GM18526 (cell line): Measurements from ENCODE around the gene RGS4.

Experiments used
- POLR2A ChIP-seq: IDR thresholded peaks from 3 replicates; pipeline ENCODE4 v1.6.1; 2011; ENCODE audit not compliant: insufficient read length; ENCODE audit errors: extremely low read depth

RGS4 gene

DNA sequence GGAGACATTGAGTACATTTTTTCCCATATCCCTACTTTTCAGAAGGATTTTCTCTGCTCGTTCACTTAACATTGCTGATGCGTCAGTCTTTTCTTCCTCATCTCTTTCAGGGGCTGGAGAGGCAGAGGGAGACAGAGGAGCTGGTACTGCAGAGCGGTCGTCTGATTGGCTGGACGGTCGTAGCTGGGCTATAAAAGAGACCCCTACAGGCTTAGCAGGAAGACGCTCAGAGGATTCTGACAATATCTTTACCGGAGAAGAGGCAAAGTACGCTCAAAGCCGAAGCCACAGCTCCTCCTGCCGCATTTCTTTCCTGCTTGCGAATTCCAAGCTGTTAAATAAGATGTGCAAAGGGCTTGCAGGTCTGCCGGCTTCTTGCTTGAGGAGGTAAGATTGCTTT is at the start of gene RGS4:
RGS4 (plus strand) TSS at position 220 of the 400 bp plus-strand sequence; CDS start at position 344, 124 bp downstream.
- TF ChIP-seq POLR2A, result no peak

DNA sequence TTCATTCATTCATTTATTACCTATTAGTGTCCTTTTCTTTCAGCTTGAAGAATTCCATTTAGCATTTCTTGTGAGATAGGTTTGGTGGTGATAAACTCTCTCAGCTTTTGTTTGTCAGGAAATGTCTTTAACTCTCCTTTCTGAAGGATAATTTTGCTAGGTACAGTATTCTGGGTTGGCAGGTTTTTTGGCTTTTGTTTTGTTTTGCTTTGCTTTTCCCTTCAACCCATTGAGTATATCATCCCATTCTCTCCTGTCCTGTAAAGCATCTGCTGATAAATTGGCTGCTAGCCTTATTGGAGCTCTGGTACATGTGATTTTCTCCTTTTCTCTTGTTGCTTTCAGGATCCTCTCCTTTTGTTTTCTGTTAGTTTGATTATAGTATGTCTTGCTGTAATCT is 47.0 kb upstream of the RGS4 start:
- no peak for TF ChIP-seq POLR2A

DNA sequence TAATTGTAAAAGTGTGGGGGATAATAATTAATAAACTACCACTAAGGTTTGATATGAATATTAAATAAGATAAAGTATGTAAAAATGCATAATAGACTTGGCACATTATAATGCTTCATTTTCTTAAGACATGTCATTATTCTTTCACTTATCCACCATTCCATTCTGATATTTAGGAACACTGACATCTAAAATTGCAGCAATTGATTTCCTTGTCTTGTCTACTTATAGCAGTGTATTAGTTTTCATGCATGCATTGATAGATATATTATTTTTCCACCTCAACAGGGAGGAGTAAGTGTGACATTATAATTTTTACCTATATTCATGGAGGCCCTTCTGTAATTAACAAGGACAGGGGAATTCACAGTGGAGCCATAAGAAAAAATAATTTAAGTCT is 41.6 kb upstream of the RGS4 start:
- no peak for TF ChIP-seq POLR2A

DNA sequence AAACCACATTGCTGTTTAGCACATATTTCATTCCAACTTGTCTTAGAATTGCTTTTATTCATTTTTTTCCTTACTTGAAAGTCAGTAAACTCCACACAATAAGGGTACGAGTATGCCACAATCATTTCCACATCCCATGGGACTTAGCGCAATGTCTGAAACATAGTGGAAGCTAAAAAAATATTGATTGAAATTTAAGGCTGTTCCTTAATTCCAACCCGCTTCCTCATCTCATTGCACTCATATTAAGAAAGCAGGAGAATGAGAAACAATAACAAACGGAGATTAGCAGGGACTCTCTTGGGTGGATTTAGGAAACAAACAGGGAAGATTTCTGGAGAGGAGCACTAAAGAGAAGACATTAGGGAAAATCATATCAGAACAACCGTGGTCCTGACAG is 39.3 kb upstream of the RGS4 start:
- TF ChIP-seq POLR2A, result no peak

DNA sequence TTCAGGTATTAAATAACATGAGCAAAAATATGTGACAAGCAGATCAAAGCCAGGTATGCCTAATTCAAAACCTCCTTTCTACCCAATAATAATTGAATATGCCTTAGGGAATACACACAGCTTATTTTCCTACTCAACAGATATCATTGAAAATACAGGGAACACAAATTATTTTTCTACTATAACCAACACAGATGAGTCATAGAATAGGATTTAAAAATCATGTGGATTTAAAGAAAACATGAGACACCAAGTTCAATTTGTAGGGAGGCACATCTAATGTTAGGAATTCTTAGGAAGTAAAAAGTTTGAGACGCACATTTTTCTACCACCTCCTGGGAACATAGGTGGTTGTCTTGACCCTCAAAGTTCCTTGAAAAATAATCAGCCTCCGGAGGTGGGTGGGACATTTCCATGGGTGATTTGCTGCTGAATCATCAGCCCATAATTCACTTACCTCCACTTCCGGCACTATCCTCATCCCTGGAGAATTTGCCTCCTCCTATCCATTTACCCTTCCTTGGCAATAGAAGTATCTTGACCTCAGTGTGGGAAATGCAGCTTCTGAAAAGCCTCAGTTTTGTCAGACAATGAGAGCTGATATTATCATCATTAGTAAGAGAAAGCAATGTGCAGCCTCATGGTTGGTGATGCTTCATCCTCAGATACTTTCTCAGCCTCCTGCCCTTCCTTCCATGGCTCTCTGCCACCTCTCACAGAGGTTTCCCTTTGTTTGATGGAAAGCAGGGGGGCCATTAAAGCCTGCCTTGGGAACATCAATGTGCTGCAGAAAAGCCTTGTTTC is 33.5 kb upstream of the RGS4 start:
- TF ChIP-seq POLR2A, result no peak

DNA sequence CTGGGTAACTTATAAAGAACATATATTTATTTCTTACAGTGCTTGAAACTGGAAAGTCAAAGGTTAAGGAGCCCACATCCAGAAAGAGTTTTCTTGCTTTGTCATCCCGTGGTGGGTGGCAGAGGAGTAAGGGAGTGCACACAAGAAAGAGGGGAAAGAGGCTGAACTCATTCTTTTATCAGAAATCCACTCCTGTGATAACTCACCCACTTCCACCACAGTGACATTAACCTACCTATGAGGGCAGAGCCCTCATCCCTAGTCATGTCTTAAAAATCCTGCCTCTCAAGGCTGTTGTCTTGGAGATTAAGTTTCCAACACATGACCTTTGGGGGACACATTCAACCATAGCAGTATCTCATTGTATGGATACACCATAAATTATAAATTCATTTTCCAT is 32.5 kb upstream of the RGS4 start:
- no peak for TF ChIP-seq POLR2A

DNA sequence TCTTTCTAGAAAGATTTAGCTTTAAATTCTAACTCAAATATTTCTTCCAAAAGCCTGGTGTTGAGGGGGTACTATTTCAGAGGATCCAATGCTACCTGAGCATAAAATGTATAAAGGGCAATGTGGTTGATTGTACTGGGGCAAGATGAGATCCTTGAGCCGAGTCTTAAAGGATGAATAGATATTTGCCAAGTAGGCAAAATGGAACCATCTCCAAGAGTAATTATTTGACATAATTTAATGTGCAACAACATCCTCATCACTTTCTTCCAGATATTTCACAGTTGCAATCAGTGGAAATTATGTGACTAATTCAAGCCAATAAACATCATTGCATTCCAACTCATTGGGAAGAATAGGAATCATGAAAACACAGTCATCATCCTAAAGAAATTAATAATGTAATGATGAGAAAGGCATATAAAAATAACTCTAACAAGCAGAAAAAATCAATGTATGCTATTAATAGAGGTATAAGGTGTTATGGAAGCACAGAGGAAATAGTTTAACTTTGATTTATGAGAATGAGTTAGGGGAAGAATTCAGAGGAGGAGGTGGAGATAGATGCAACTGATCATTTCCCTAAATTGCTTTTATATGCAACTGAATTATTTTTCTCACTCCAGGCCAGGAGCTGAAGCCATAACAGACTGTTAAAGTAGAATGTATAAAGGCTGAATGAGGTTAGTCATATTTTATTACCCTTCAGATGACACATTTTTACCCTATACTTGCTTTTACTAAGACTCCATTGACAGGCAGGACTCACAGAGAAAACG is 30.0 kb upstream of the RGS4 start:
- TF ChIP-seq POLR2A, result no peak

DNA sequence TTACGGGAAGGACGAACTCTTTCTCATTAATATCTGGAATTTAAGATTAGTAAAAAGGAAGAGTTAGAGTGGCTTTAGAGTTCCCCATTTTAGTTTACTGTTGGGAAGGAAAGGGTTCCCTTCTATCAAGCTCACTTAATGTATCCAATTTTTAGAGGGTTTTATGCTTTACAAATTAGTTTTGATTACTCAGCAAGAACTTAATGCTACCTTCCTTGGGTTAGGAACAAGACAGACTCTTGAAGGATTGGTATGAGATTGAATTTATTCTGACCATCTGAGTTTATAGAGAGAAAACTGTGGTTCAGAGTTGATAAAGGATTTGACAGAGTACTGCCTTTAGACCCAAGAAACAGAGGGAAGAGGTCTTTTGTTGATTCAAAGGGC is 29.5 kb upstream of the RGS4 start:
- no peak for TF ChIP-seq POLR2A

DNA sequence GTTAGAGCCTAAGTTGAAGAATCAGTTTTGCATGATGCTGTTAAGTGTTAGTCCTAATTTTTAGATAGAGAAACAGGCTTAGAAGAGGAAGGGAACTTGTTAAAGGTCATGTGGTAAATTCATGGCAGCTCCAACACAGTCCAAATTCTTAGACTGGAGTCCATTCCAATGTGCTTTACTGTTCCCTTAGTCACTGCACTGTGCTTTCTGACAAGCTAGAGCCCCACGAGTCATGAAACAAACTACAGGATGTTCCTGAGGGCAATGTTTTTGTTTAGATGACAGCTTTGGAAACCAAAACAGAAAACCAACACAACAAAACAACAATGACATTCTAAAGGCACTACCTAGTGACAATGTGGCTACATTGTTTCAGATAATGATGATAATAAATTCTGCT is 23.1 kb upstream of the RGS4 start:
- no peak for TF ChIP-seq POLR2A

DNA sequence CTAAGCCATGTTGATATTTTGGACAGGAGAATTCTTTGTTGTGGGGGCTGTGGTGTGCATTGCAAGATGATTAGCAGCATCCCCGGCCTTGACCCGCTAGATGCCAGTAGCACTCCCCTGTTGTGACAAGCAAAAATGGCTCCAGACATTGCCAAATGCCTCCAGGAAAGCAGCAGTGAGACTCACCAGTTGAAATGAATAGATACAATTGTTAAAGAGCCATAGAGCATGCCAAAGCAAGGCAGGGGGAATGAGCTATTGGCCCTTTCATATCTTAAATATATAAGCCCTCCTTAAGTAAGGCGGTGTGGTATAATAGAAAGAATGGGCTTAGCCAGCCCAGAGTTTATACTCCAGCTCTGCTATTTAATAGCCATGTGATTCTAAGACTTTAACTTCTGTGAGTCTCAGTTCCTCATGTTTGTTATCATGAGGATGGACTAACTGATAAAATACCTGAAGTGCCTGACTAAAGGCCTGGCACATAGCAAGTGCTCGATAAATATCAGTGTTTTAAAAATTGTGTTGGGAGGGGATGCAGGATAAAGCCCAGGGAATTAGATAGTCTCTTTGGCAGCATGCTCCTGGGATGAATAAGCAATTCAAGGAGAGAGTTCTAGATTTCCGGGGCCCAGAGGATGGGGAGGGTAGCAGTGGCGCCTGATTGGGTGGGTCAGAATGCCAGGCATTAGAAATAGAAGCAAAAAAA is 21.1 kb upstream of the RGS4 start:
- TF ChIP-seq POLR2A, result no peak

DNA sequence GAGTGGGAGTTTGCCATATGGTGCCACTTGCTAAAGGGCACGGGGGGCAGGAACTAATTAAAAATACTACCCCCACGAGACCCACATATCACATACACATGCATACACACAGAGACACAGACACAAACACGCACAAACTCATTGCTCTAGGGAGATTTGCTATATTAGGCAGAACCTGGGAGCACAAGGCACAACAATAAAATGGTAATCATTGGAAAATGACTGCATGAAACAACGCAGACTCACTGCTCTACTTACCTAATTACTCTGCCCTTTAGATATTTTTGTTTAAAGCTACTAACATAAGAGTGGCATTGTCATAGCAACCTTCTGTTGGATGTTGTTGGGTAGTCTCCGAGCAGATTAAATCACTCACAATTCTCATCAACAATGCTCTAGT is 20.3 kb upstream of the RGS4 start:
- no peak for TF ChIP-seq POLR2A

DNA sequence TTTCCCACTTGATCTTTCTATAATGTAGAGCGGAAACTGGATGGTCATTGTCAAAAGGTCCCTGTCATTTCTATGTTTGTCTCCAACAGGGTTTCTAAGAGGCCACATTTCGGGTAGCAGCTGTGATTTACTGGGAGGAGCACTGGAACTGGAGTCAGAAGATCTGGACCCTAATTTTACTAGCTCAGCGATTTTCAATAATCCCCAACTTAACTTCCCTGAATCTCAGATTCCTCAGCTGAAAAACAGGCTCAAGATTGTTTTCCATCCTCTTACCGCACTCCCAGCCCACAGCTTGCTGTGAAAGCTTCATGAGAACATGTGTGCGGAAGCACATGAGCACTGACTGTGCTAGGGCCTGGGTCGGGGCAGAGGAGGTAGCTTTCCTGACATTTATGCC is 19.9 kb upstream of the RGS4 start:
- TF ChIP-seq POLR2A, result no peak

DNA sequence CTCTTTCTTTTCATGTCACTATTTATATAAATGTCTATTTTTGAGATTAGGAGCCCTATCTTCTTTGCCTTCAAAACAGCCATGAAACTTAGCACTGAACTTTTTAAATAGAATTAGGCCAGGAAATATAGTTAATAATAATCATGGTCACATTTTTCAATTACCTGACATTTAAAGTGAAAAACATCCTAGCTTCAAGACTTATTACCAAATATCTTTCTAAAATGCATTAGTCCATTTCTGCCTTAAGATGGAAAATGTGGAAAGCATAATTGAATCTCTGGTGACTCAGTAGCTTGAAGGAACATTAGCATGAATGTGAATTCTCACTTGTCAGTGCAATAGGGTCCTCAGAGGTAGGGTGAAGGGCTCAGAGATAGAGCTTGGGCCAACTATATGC is 18.7 kb upstream of the RGS4 start:
- TF ChIP-seq POLR2A, result no peak

DNA sequence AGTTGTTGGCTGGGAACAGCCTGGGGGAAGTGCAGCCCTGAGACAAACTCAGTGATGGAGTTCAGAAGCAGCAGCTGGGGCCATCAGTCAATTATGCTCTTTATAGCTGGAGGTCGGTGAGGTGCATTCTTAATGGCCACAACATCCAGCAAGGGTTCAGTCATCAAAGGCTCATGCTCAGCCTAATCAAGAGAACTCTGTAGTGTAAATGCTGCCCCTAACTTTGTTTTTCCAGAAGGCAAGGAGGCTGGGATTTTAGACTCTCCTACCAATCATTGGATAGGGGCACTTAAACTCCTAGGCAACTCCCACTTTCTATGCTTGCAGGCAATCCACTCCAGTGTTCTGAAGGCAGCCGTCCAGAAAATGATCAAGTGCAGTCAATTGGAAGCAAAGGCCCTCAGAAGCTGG is 15.0 kb upstream of the RGS4 start:
- no peak for TF ChIP-seq POLR2A

DNA sequence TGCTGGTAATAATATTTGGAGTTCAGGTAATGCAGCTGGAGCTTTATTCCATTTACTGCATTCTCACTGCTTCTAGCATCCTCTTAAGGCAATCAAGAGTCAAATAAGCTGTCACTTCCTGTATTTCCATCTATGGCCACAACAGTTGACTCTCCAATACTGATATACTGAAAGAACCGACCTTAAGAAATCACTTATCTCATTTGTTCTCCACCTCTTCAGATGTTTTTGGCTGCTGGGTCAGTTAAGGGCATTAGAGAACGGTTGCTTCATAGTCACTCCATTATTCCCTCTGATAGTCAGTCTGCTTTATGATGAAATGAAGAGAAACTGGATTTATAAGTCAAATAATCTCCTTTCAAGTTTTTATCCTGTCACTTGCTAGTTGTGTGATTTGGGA is 14.2 kb upstream of the RGS4 start:
- no peak for TF ChIP-seq POLR2A

DNA sequence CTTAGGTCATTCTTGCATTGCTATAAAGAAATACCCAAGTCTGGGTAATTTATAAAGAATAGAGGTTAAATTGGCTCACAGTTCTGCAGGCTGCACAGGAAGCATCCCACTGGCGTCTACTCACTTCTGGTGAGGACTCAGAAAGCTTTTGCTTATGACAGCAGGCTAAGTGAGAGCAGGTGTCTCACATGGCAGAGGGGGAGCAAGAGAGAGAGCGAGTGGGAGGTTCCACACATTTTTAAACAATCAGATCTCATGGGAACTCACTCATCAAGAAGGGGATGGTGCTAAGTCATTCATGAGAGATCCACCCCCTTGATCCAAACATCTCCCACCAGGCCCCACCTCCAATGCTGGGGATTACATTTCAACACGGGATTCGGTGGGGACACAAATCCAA is 13.6 kb upstream of the RGS4 start:
- TF ChIP-seq POLR2A, result no peak

DNA sequence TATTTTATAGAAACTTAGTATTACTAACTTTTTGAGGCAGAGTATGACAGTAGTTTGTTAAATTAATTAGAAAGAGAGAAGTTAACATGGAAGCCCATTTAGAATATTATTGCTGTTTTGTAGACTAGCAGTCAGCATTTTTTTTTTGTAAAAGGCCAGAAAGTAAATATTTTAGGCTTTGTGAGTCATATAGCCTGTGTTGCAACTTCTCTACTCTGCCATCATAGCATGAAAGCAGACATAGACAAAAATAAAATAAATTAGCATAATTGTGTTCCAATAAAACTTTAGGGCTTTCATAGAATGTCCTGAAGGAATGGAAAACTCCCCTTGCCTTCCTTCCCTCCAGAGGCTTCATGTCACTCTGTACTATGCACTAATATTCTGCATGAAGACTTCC is 12.3 kb upstream of the RGS4 start:
- no peak for TF ChIP-seq POLR2A
